Left colon (tissue), 2 donors: ENCODE data around the gene FAM9C. TPM values are rescaled to one million over a fixed set of nuclear protein-coding genes. Genes with fewer than 3 reads are reported as not detected.
"Not testable (repeated sequence)": the region's sequence is repeated elsewhere in the genome, so short reads cannot be mapped to it uniquely, and the experiment has no call there.

ENCODE experiments used
- ATAC-seq: fragments of 200-7000 bp; cut with Tn5 transposase; one replicate; pipeline ENCODE4 v1.9.1; 2020; ENCODE audit warnings: mild to moderate bottlenecking, moderate library complexity
- DNase-seq, 2 donors: peaks; one replicate each; pipeline ENCODE4 v3.0.0-alpha.2; 2020
- intact Hi-C, 2 donors: fragments of 100-400 bp; cut with DNase I in 1 of 2; cut with micrococcal nuclease in 1 of 2; formaldehyde crosslinking; loops; one replicate each; pipeline versions ENCODE4 v1.11.2 to v1.14.0; 2022; cut with DNase I, micrococcal nuclease
- total RNA-seq, 2 donors: library from RNA; stranded (reverse); fragmentation: NEBNext Ultra II Directional; extraction: Animal tissue kit (Norgen Biotek cat#: 25700); gene quantifications; one replicate each; pipeline ENCODE4 v1.2.1, GENCODE V29; 2021
- donor health status: DM: no; HTN: no; CAD: no.
- donor health status: DM: yes; HTN: yes; CAD: no.

The FAM9C gene
- total RNA-seq, 2 donors from 2014 or later = 0.09 to 0.17 TPM

DNA sequence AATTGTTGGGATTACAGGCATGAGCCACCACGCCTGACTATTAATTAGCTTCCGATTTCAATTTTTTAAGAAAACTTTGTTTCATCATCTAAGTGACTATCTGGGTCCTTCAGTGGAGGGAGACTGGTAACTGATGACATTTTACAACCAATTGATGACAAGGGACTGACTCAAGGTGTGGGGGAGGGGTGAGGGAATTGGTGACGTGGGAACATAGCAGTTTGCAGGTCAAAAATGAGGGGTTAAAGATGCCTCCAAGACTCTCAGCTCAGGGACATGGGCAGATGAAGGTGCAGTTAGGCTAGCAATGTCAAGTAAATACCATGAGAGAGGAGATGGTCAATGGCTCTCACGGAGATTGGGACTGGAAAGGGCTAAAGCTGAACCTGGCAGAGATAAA is 5.7 kb upstream of the FAM9C start:
- intact Hi-C loops = no loop called here
- DNase-seq = no peak
- no peak for ATAC-seq

DNA sequence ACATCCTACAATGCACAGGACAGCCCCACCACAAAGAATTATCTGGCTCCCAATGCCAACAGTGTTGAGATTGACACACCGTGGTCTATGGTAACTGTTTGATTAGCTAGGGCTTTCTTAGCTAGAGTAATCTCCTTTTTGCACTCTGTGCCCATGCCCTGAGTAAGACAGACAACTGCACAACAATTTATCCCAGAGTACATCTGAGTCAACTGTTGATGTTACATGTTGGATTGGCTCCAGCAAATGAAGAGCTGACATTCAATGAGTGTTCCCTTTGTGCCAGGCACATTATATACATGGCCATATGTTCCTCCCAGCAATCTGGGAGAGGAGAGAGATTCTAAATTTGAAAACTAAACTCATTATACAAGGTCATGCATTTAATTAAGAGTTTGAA is 3.9 kb upstream of the FAM9C start:
- intact Hi-C loops = no loop called here
- ATAC-seq = no peak
- no peak for DNase-seq

GRCh38 chrX:13047759-13048158 is 3.3 kb upstream of the FAM9C start:
- DNase-seq (no peak), ATAC-seq (no peak)
- intact Hi-C loops = no loop called here

GRCh38 chrX:13046141-13046855 is 1.9 kb upstream of the FAM9C start:
- intact Hi-C loops = no loop called here
- no peak for DNase-seq
- no peak for ATAC-seq

GRCh38 chrX:13043938-13044337 is 482 bp downstream of the FAM9C start:
- DNase-seq (no peak), ATAC-seq (no peak)
- intact Hi-C loops = no loop called here

DNA sequence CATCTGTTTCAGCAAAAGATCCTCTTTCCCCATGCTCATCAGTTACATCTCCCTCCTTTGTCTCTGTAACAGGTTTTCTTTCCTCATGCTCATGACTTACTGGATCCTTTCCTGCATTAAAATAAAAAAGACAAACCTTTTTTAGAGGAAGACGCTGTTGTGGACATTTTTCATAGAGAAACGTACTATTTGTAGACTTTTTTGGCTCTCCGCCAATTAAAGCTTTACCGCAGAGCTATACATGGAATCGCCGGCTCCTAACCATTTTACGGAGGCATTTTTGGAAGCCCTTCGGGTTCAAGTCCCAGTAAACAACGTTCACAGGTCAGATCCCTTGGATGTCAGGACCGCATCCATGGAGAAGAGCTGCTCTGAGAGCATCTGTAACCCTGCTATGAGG is 1.3 kb downstream of the FAM9C start:
- intact Hi-C loops = no loop called here
- DNase-seq (no peak), ATAC-seq (no peak)

GRCh38 chrX:13036896-13037295 is 7.5 kb downstream of the FAM9C start:
- ATAC-seq = no peak
- no peak for DNase-seq
- intact Hi-C loops = no loop called here

GRCh38 chrX:13033193-13033592 is 11.2 kb downstream of the FAM9C start:
- ATAC-seq (peak; percentile 46), DNase-seq (no peak)
- intact Hi-C loops = no loop called here

- DNase-seq = peak; percentile 59 to 61
- intact Hi-C loops = no loop called here
- peak; percentile 90 for ATAC-seq
Observed at GRCh38 chrX:13029887-13030771, 14.3 kb downstream of the FAM9C start.

DNA sequence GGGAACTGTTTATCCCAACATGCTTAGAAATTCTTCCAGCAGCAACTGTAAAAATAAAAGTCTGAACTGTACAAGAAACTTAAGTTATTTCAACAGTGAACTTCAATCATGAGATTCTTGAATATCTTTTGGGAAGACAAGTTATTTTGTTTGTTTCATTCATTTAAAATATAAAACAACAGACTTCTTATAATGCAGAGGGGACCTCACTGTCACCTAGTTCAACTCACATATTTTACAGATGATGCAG is 14.9 kb downstream of the FAM9C start:
- intact Hi-C loops = no loop called here
- no peak for ATAC-seq
- DNase-seq = no peak

DNA sequence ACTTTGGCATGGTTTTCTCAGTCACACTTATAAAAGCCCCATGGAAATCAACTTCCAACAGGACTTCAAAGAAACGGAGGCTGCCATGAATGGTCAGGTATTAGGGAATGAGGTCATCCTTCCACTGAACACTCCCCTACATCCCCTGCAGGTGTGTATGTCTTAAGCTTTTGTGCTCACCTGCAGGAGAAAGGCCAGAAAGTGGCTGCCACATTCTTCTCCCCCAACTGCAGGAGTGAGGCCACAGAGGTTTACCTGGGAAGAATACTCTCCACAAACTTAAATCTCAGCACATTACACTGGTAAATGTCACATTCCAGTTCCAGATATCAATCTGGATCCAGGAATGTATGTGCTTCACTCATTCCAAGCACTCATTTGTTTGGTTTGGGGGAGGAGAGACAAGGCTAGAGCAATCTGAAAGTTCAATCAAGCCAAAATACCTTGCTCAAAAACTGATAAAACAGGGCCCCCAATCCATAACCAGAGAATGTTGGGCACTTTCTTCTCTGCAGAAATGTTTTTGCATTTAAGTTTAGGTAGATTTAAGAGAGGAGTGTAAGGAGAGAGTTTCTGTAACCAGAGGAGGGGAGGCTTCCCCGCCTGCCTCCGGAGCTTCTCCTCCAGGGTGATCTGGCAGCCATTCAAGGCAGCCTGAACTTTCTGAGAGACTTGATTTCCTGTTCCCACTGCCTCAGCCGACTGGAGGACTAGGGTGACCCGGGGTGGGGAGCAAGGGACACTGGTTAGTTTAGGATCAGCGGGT is 15.4 kb downstream of the FAM9C start:
- ATAC-seq (peak; percentile 54), DNase-seq (peak in 1 of 2 donors; percentile 67)
- intact Hi-C loops = no loop called here

DNA sequence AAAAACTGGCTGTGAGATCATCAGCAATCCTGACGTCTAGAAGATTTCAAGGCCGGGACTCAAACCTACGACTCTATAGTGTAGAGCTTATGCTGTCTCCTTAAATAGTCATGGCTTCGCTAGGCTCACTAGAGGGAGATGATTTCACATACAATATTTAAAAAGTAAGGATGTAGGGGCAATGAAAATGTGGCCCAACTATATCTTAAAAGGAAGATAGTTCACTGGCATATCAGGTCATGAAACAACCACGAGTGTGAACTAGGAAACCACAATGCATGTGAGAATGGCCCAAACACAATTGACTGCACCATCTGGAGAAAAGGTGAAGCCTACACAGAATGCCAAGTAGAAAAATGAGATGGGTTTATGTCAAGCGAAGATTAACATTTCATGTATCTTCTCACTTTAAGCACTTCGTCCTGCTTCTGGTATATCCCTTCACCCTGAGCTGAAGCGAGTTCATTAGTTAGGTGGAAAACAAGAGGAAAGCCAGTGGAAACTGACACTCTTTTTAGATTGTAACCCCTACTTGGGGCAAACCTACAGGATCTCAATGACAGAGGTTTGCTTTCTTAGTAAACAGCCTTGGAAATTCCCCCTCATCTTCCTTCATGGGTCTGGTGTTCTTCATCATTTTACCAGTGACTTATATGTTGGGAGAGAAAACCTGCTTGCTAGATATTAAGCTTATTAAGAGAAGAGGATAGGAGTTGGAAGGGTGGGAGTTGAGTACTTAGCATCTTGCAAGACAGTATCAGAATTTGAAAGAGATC is 17.4 kb downstream of the FAM9C start:
- intact Hi-C loops = no loop called here
- ATAC-seq = no peak
- DNase-seq = no peak

- intact Hi-C loops = no loop called here
- ATAC-seq = no peak
Observed at GRCh38 chrX:13024986-13025385, 19.4 kb downstream of the FAM9C start.

DNA sequence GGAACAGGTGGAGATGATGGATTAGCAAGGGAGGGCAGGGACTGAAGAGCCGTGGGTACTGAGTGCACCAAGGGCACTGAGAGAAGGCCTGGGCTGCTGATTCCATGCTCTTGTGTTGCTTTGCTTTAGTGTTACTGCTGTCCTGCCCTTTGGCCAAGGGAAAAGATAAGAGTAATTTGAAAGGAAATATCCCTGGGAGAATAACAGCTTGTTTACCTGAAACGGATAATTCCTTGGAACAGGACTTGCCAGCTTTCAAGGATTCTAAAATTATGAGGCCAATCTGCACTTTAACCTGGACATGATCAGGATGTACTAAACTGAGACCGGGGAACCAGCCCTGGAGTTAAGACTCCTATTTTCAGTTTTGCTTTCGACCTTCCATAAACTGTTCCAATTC is 20.4 kb downstream of the FAM9C start:
- intact Hi-C loops = no loop called here
- ATAC-seq = peak; percentile 90
- DNase-seq = no peak

More at GRCh38 chrX:13024986-13025385, 19.4 kb downstream of the FAM9C start:
- DNase-seq = no peak

DNA sequence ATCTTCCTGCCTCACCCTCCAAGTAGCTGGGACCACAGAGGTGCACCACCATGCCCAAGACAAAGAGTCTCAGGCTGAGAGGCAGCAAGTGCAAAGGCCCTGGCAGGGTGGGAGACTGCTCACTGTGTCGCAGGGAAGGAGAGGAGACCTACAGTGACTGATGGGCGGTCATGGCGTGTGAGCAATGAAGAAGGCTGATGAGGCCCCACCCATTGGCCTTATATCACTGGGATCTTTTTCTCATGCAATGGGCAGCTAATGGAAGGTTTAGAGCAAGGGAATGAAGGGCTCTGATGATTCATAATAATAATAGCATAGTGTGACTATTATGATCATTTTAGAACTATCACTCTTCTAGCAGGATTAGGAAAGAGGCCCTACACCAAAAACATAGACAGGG is 20.9 kb downstream of the FAM9C start:
- DNase-seq (no peak), ATAC-seq (peak; percentile 20)
- intact Hi-C loops = no loop called here

GRCh38 chrX:13022926-13023325 is 21.5 kb downstream of the FAM9C start:
- ATAC-seq (no peak), DNase-seq (no peak)
- intact Hi-C loops = no loop called here

GRCh38 chrX:13016731-13017130 is 27.7 kb downstream of the FAM9C start:
- DNase-seq, ATAC-seq, intact Hi-C loops: not testable (repeated sequence)

DNA sequence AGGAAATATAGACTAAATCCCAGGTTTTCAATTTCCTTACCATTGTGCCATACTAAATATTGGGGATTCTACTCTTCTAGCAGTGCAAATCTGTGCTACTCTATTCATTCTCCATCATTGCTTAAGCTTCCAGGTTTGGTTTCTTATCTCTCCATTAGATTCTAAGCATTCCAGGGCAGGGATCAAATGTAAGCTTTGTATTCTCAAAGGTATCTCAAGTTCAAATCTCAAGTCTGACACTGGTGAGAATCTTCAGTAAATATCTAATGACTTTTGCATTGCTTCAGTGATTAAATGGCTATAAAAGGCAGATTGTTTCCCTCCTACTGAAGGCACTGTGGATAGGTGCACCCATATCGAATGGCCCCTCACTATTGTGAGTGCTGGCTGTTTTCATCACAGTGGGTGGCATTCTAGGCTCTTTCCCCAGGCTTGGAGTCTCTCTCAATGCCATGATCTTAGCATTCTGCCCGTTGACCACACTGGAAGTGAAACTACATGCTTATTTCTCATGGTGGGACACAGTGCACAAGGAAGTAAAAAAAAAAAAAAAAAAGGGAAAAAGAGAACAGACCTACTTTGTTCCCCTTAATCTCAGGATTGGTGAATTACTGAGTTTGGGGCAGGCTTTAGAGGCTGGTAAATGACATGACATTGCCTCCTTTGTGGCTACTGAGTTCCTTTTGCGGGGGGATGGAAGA is 28.7 kb downstream of the FAM9C start:
- DNase-seq = no peak
- intact Hi-C loops = no loop called here
- no peak for ATAC-seq
